ENCODE measurements around the gene FOXJ1.

DNA sequence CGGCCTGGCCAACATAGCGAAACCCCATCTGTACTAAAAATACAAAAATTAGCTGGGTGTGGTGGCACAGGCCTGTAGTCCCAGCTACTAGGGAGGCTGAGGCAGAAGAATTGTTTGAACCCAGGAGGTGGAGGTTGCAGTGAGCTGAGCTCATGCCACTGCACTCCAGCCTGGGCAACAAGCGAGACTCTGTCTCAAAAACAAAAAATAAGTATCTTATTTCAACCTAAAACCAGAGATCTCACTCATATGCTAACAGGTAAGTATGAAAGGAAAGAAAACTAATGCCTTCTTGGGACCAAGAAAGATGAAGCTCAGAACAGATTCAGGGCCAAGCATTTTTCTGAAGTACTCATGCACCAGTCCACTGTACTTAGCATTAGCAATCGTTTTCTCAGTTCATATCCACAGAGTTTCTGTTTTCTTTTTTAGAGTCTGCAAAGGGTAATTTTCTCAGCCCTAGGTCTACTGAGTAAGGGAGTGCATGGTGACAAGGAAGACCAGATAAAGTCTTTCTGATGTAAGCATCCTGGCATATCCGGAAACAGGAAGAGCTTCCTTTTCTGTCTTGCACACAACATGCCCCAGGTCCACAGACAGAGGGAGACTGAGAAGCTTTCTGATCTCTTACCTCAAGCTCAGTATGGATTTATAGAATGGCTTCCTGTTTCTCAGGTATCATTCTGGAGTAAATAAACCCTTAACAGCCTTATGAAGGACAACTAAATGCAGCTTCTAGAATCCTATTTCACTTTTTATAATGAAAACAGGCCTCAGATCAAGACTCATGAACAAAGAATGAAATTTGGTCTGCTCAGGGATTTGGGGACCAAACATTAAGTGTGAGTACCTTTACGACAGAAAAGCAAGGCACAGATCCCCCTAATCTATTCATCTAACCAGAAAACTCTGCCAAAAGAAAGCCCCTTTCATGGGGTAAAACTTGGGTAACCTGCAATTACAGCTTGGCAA is 38.7 kb upstream of the FOXJ1 start:
- TF ChIP-seq GATA2 (IDR thresholded peaks at IDR 0.05; ENCODE audit: low read depth, low read length) = no peak
- TF ChIP-seq GATA3 (IDR thresholded peaks at IDR 0.05; ENCODE audit: low read depth, low read length) = no peak

Data from SH-SY5Y (cell line).